ENCODE measurements around the gene HYCC1.
"Not testable (repeated sequence)": the region's sequence is repeated elsewhere in the genome, so short reads cannot be mapped to it uniquely, and the experiment has no call there.

HYCC1 gene

GRCh38 chr7:22974636-22975035 is 39.3 kb downstream of the HYCC1 start:
- not testable (repeated sequence) for DNase-seq (ENCODE audit: low spot score); H2BK5ac ChIP-seq (ENCODE audit: low read length); H3K4ac ChIP-seq (ENCODE audit: low read length); H3K18ac ChIP-seq (ENCODE audit: low read length); H3K27me3 ChIP-seq (ENCODE audit: control insufficient read depth in 3 of 3, insufficient read depth in 3 of 3, low read depth in 1 of 3, low read length in 3 of 3); H2BK15ac ChIP-seq (ENCODE audit: low read length); H4K91ac ChIP-seq (ENCODE audit: low read depth, low read length, poor library complexity); H4K8ac ChIP-seq (ENCODE audit: low read depth, low read length); H2AFZ ChIP-seq (ENCODE audit: low read length); H2AK5ac ChIP-seq (ENCODE audit: low read depth, low read length); H2BK12ac ChIP-seq (ENCODE audit: low read length); H2BK120ac ChIP-seq (ENCODE audit: low read depth, low read length); H3K9me3 ChIP-seq (replicated peaks in 1 of 2; ENCODE audit: control insufficient read depth in 2 of 2, insufficient read depth in 1 of 2, low read depth in 1 of 2, low read length in 2 of 2); H3K4me2 ChIP-seq (ENCODE audit: insufficient read depth, low read length, poor library complexity, severe bottlenecking); H3K9ac ChIP-seq (ENCODE audit: low read depth, low read length, poor library complexity); H3K4me1 ChIP-seq (ENCODE audit: control insufficient read depth in 2 of 2, insufficient read depth in 1 of 2, low read depth in 1 of 2, low read length in 2 of 2); H3K4me3 ChIP-seq (ENCODE audit: low read length in 2 of 2); H3K79me1 ChIP-seq (ENCODE audit: low read depth, low read length); H3K27ac ChIP-seq (replicated peaks; ENCODE audit: low read length); H3K14ac ChIP-seq (ENCODE audit: low read length); H3K23ac ChIP-seq (ENCODE audit: low read depth, low read length, poor library complexity)
- WGBS, 2 donors (ENCODE audit: extremely low coverage in 2 of 2, insufficient read length in 2 of 2, insufficient replicate concordance in 1 of 2): no CpG with 5 or more reads among the region's 3 CpGs
- H3K36me3 ChIP-seq (replicated peaks in 1 of 2; ENCODE audit: control insufficient read depth in 2 of 2, insufficient read depth in 2 of 2, low read length in 2 of 2): peaks cover 0 to 67% of the 10 kb centered on the region in 2 donors

GRCh38 chr7:22972207-22972606 is 41.7 kb downstream of the HYCC1 start:
- Histone ChIP-seq H3K18ac (ENCODE audit: low read length) (no peak overlapping the region), H3K4me3 (ENCODE audit: low read length in 2 of 2) (no peak overlapping the region), H2BK15ac (ENCODE audit: low read length) (no peak overlapping the region), H4K91ac (ENCODE audit: low read depth, low read length, poor library complexity) (no peak overlapping the region), H3K27me3 (ENCODE audit: control insufficient read depth in 3 of 3, insufficient read depth in 3 of 3, low read depth in 1 of 3, low read length in 3 of 3) (no peaks in the 10 kb centered on the region), H3K9me3 (replicated peaks in 1 of 2; ENCODE audit: control insufficient read depth in 2 of 2, insufficient read depth in 1 of 2, low read depth in 1 of 2, low read length in 2 of 2) (no peaks in the 10 kb centered on the region), H2AFZ (ENCODE audit: low read length) (no peak overlapping the region), H4K8ac (ENCODE audit: low read depth, low read length) (no peak overlapping the region), H3K9ac (ENCODE audit: low read depth, low read length, poor library complexity) (no peak overlapping the region), H3K4me1 (ENCODE audit: control insufficient read depth in 2 of 2, insufficient read depth in 1 of 2, low read depth in 1 of 2, low read length in 2 of 2) (no peaks in the 10 kb centered on the region), H3K36me3 (replicated peaks in 1 of 2; ENCODE audit: control insufficient read depth in 2 of 2, insufficient read depth in 2 of 2, low read length in 2 of 2) (peaks cover 0 to 64% of the 10 kb centered on the region in 2 donors), H2BK12ac (ENCODE audit: low read length) (no peak overlapping the region), H3K79me1 (ENCODE audit: low read depth, low read length) (no peaks in the 10 kb centered on the region), H2BK120ac (ENCODE audit: low read depth, low read length) (no peak overlapping the region), H3K4ac (ENCODE audit: low read length) (no peak overlapping the region), H2BK5ac (ENCODE audit: low read length) (no peak overlapping the region), H3K14ac (ENCODE audit: low read length) (no peak overlapping the region), H3K23ac (ENCODE audit: low read depth, low read length, poor library complexity) (no peak overlapping the region), H2AK5ac (ENCODE audit: low read depth, low read length) (no peak overlapping the region), H3K4me2 (ENCODE audit: insufficient read depth, low read length, poor library complexity, severe bottlenecking) (no peak overlapping the region), H3K27ac (replicated peaks; ENCODE audit: low read length) (no peak overlapping the region)
- WGBS, 2 donors (ENCODE audit: extremely low coverage in 2 of 2, insufficient read length in 2 of 2, insufficient replicate concordance in 1 of 2): no CpG with 5 or more reads among the region's 2 CpGs
- DNase-seq (ENCODE audit: low spot score): no peak

GRCh38 chr7:22969010-22969431 is 44.9 kb downstream of the HYCC1 start:
- H3K4me1 ChIP-seq (ENCODE audit: control insufficient read depth in 2 of 2, insufficient read depth in 1 of 2, low read depth in 1 of 2, low read length in 2 of 2): no peaks in the 10 kb centered on the region
- no peak overlapping the region for H3K4ac ChIP-seq (ENCODE audit: low read length)
- no peak overlapping the region for H3K23ac ChIP-seq (ENCODE audit: low read depth, low read length, poor library complexity)
- H3K9me3 ChIP-seq (replicated peaks in 1 of 2; ENCODE audit: control insufficient read depth in 2 of 2, insufficient read depth in 1 of 2, low read depth in 1 of 2, low read length in 2 of 2): no peaks in the 10 kb centered on the region
- no peak overlapping the region for H3K14ac ChIP-seq (ENCODE audit: low read length)
- H3K4me3 ChIP-seq (ENCODE audit: low read length in 2 of 2): no peak overlapping the region
- no peak overlapping the region for H2BK12ac ChIP-seq (ENCODE audit: low read length)
- peaks cover 0 to 43% of the 10 kb centered on the region in 2 donors for H3K36me3 ChIP-seq (replicated peaks in 1 of 2; ENCODE audit: control insufficient read depth in 2 of 2, insufficient read depth in 2 of 2, low read length in 2 of 2)
- H3K18ac ChIP-seq (ENCODE audit: low read length): no peak overlapping the region
- no peak overlapping the region for H2AFZ ChIP-seq (ENCODE audit: low read length)
- no peak overlapping the region for H4K8ac ChIP-seq (ENCODE audit: low read depth, low read length)
- H3K9ac ChIP-seq (ENCODE audit: low read depth, low read length, poor library complexity): no peak overlapping the region
- no peak overlapping the region for H3K4me2 ChIP-seq (ENCODE audit: insufficient read depth, low read length, poor library complexity, severe bottlenecking)
- H4K91ac ChIP-seq (ENCODE audit: low read depth, low read length, poor library complexity): no peak overlapping the region
- H3K27me3 ChIP-seq (ENCODE audit: control insufficient read depth in 3 of 3, insufficient read depth in 3 of 3, low read depth in 1 of 3, low read length in 3 of 3): no peaks in the 10 kb centered on the region
- no CpG with 5 or more reads among the region's 3 CpGs for WGBS, 2 donors (ENCODE audit: extremely low coverage in 2 of 2, insufficient read length in 2 of 2, insufficient replicate concordance in 1 of 2)
- H2AK5ac ChIP-seq (ENCODE audit: low read depth, low read length): no peak overlapping the region
- H3K79me1 ChIP-seq (ENCODE audit: low read depth, low read length): no peaks in the 10 kb centered on the region
- no peak overlapping the region for H2BK5ac ChIP-seq (ENCODE audit: low read length)
- no peak overlapping the region for H2BK15ac ChIP-seq (ENCODE audit: low read length)
- H3K27ac ChIP-seq (replicated peaks; ENCODE audit: low read length): no peak overlapping the region
- no peak for DNase-seq (ENCODE audit: low spot score)
- no peak overlapping the region for H2BK120ac ChIP-seq (ENCODE audit: low read depth, low read length)

All from neuronal stem cell (in vitro differentiated cells).